Natural killer cell treated with Interleukin-12 subunit alpha and Interleukin-12 subunit beta and Interleukin-15 and Interleukin-18, amount 100 ng/mL, for 72 hours (primary cell): Measurements from ENCODE around the gene OLIG2. TPM values are rescaled to one million over a fixed set of nuclear protein-coding genes. Genes with fewer than 3 reads are reported as not detected.
A peak's percentile ranks its signal among the peaks of the same experiment; 100 is the strongest.

Experiments used
- ATAC-seq, 2 donors: fragments of 150-1000 bp; cut with Tn5 transposase in 1 of 2; sonication (Bioruptor Pico), chemical (Tn5 transposase) in 1 of 2; 2 replicates each; pipeline ENCODE4 v1.10.0; 2021
- DNase-seq: peaks from one replicate; pipeline ENCODE4 v3.0.0; 2022; ENCODE audit warnings: low spot score
- H3K27ac Mint-ChIP-seq, 2 donors: 1 replicate in 1 of 2; 2 replicates in 1 of 2; pipeline ENCODE4 v1.8.0; 2022; ENCODE audit warnings: mixed read lengths in 2 of 2, mild to moderate bottlenecking in 1 of 2, moderate library complexity in 1 of 2
- H3K27me3 Mint-ChIP-seq, 2 donors: 1 replicate in 1 of 2; 2 replicates in 1 of 2; pipeline ENCODE4 v1.8.0; 2022; ENCODE audit warnings: mixed read lengths in 2 of 2
- H3K36me3 Mint-ChIP-seq: one replicate; pipeline ENCODE4 v1.8.0; 2022; ENCODE audit warnings: mixed read lengths
- H3K4me1 Mint-ChIP-seq, 2 donors: 1 replicate in 1 of 2; 2 replicates in 1 of 2; pipeline ENCODE4 v1.8.0; 2022; ENCODE audit warnings: low read depth in 2 of 2, mixed read lengths in 2 of 2, mild to moderate bottlenecking in 1 of 2
- H3K4me3 Mint-ChIP-seq: one replicate; pipeline ENCODE4 v1.8.0; 2022; ENCODE audit warnings: mixed read lengths
- H3K9me3 Mint-ChIP-seq: 2 replicates; pipeline ENCODE4 v1.8.0; 2022; ENCODE audit warnings: mixed read lengths
- total RNA-seq, 2 donors: library from RNA; stranded (reverse); gene quantifications; one replicate each; pipeline ENCODE4 v1.2.3, GENCODE V29; 2022

Gene OLIG2
- total RNA-seq, result not detected

- Mint-ChIP-seq H3K9me3 (no peaks in the 10 kb centered on the region), H3K27ac (peak within 1 kb of the TSS; percentile 34 to 57), H3K4me1 (peaks cover 42 to 47% of the 10 kb centered on the region in 2 donors), H3K27me3 (peaks cover 47 to 66% of the 10 kb centered on the region in 2 donors), H3K36me3 (no peaks in the 10 kb centered on the region), H3K4me3 (peak within 1 kb of the TSS; percentile 58)
- DNase-seq (no peak), ATAC-seq (peak in 1 of 2 donors; percentile 29)
Measured at GRCh38 chr21:33025489-33026442, at the start of gene OLIG2. Gene OLIG2 (plus strand): TSS chr21:33025935. CDS start chr21:33026863, 928 bp downstream.

GRCh38 chr21:32976791-32977190 lies 48.9 kb upstream of the OLIG2 start:
- Mint-ChIP-seq H3K27ac (no peak overlapping the region), H3K9me3 (no peaks in the 10 kb centered on the region), H3K27me3 (peaks cover 27 to 31% of the 10 kb centered on the region in 2 donors), H3K4me1 (peaks cover 0 to 3% of the 10 kb centered on the region in 2 donors), H3K36me3 (no peaks in the 10 kb centered on the region), H3K4me3 (no peak overlapping the region)
- ATAC-seq, result no peak
- DNase-seq, result no peak

- peaks cover 27 to 31% of the 10 kb centered on the region in 2 donors for H3K27me3 Mint-ChIP-seq
- H3K4me1 Mint-ChIP-seq, result peaks cover 0 to 3% of the 10 kb centered on the region in 2 donors
- H3K9me3 Mint-ChIP-seq, result no peaks in the 10 kb centered on the region
- DNase-seq (no peak), ATAC-seq (no peak)
- no peak overlapping the region for H3K4me3 Mint-ChIP-seq
- no peak overlapping the region for H3K27ac Mint-ChIP-seq
- no peaks in the 10 kb centered on the region for H3K36me3 Mint-ChIP-seq
Measured at GRCh38 chr21:32977216-32977615, 48.5 kb upstream of the OLIG2 start.

- Mint-ChIP-seq H3K4me1 (peaks cover 0 to 3% of the 10 kb centered on the region in 2 donors), H3K27me3 (peaks cover 21 to 25% of the 10 kb centered on the region in 2 donors), H3K4me3 (no peak overlapping the region), H3K9me3 (no peaks in the 10 kb centered on the region), H3K27ac (no peak overlapping the region), H3K36me3 (no peaks in the 10 kb centered on the region)
- no peak for ATAC-seq
- DNase-seq, result no peak
Measured at GRCh38 chr21:32978331-32979270, 47.1 kb upstream of the OLIG2 start.

GRCh38 chr21:32979598-32980268 lies 46.0 kb upstream of the OLIG2 start:
- H3K27me3 Mint-ChIP-seq, result peaks cover 22 to 24% of the 10 kb centered on the region in 2 donors
- peaks cover 0 to 3% of the 10 kb centered on the region in 2 donors for H3K4me1 Mint-ChIP-seq
- no peak for ATAC-seq
- H3K36me3 Mint-ChIP-seq, result no peaks in the 10 kb centered on the region
- no peak overlapping the region for H3K4me3 Mint-ChIP-seq
- no peaks in the 10 kb centered on the region for H3K9me3 Mint-ChIP-seq
- DNase-seq, result no peak
- no peak overlapping the region for H3K27ac Mint-ChIP-seq

- no peaks in the 10 kb centered on the region for H3K9me3 Mint-ChIP-seq
- no peak overlapping the region for H3K27ac Mint-ChIP-seq
- DNase-seq, result no peak
- no peak overlapping the region for H3K4me3 Mint-ChIP-seq
- ATAC-seq, result no peak
- H3K36me3 Mint-ChIP-seq, result no peaks in the 10 kb centered on the region
- H3K27me3 Mint-ChIP-seq, result peaks cover 17 to 22% of the 10 kb centered on the region in 2 donors
- H3K4me1 Mint-ChIP-seq, result peaks cover 0 to 3% of the 10 kb centered on the region in 2 donors
Measured at GRCh38 chr21:32981096-32981495, 44.6 kb upstream of the OLIG2 start.

GRCh38 chr21:32990666-32991065 lies 35.1 kb upstream of the OLIG2 start:
- Mint-ChIP-seq H3K27ac (no peak overlapping the region), H3K36me3 (peaks cover 4% of the 10 kb centered on the region), H3K9me3 (no peaks in the 10 kb centered on the region), H3K4me3 (no peak overlapping the region), H3K27me3 (peaks cover 26 to 62% of the 10 kb centered on the region in 2 donors), H3K4me1 (peaks cover 0 to 5% of the 10 kb centered on the region in 2 donors)
- ATAC-seq, result no peak
- DNase-seq, result no peak

- no peaks in the 10 kb centered on the region for H3K9me3 Mint-ChIP-seq
- H3K36me3 Mint-ChIP-seq, result peaks cover 4% of the 10 kb centered on the region
- ATAC-seq (no peak), DNase-seq (no peak)
- H3K4me1 Mint-ChIP-seq, result peaks cover 0 to 5% of the 10 kb centered on the region in 2 donors
- peaks cover 27 to 62% of the 10 kb centered on the region in 2 donors for H3K27me3 Mint-ChIP-seq
- H3K4me3 Mint-ChIP-seq, result no peak overlapping the region
- H3K27ac Mint-ChIP-seq, result no peak overlapping the region
Measured at GRCh38 chr21:32991361-32991760, 34.4 kb upstream of the OLIG2 start.

GRCh38 chr21:32993894-32994293 lies 31.8 kb upstream of the OLIG2 start:
- H3K27ac Mint-ChIP-seq, result peak overlapping the region in 1 of 2 donors; percentile 20
- H3K27me3 Mint-ChIP-seq, result peaks cover 29 to 67% of the 10 kb centered on the region in 2 donors
- DNase-seq, result no peak
- no peak overlapping the region for H3K4me3 Mint-ChIP-seq
- H3K4me1 Mint-ChIP-seq, result peaks cover 0 to 5% of the 10 kb centered on the region in 2 donors
- no peak for ATAC-seq
- no peaks in the 10 kb centered on the region for H3K9me3 Mint-ChIP-seq
- H3K36me3 Mint-ChIP-seq, result peaks cover 5% of the 10 kb centered on the region

- H3K9me3 Mint-ChIP-seq, result no peaks in the 10 kb centered on the region
- ATAC-seq (no peak), DNase-seq (no peak)
- H3K36me3 Mint-ChIP-seq, result peaks cover 5% of the 10 kb centered on the region
- peaks cover 0 to 5% of the 10 kb centered on the region in 2 donors for H3K4me1 Mint-ChIP-seq
- no peak overlapping the region for H3K4me3 Mint-ChIP-seq
- peaks cover 29 to 64% of the 10 kb centered on the region in 2 donors for H3K27me3 Mint-ChIP-seq
- H3K27ac Mint-ChIP-seq, result peak overlapping the region in 1 of 2 donors; percentile 20
Measured at GRCh38 chr21:32994305-32994704, 31.4 kb upstream of the OLIG2 start.

- ATAC-seq (peak; percentile 51 to 53), DNase-seq (no peak)
- Mint-ChIP-seq H3K27ac (no peak overlapping the region), H3K27me3 (peaks cover 25 to 37% of the 10 kb centered on the region in 2 donors), H3K9me3 (no peaks in the 10 kb centered on the region), H3K4me1 (no peaks in the 10 kb centered on the region), H3K4me3 (no peak overlapping the region), H3K36me3 (no peaks in the 10 kb centered on the region)
Measured at GRCh38 chr21:33007747-33008146, 18.0 kb upstream of the OLIG2 start.

GRCh38 chr21:33008333-33009051 lies 17.2 kb upstream of the OLIG2 start:
- H3K4me1 Mint-ChIP-seq, result no peaks in the 10 kb centered on the region
- no peaks in the 10 kb centered on the region for H3K36me3 Mint-ChIP-seq
- peaks cover 29 to 43% of the 10 kb centered on the region in 2 donors for H3K27me3 Mint-ChIP-seq
- no peak for DNase-seq
- no peak overlapping the region for H3K4me3 Mint-ChIP-seq
- no peak for ATAC-seq
- no peaks in the 10 kb centered on the region for H3K9me3 Mint-ChIP-seq
- no peak overlapping the region for H3K27ac Mint-ChIP-seq
